Activated CD4-positive, alpha-beta T cell treated with anti-CD3 and anti-CD28 coated beads, Interleukin-2, amount 50 U/mL, for 48 hours (primary cell): ENCODE measurements around the gene KRTAP10-4.
"Not testable (repeated sequence)": the region's sequence is repeated elsewhere in the genome, so short reads cannot be mapped to it uniquely, and the experiment has no call there.

Source experiments
- DNase-seq, 2 experiments: peaks; one replicate each; pipeline ENCODE4 v3.0.0-alpha.2; 2020

KRTAP10-4 gene

DNA sequence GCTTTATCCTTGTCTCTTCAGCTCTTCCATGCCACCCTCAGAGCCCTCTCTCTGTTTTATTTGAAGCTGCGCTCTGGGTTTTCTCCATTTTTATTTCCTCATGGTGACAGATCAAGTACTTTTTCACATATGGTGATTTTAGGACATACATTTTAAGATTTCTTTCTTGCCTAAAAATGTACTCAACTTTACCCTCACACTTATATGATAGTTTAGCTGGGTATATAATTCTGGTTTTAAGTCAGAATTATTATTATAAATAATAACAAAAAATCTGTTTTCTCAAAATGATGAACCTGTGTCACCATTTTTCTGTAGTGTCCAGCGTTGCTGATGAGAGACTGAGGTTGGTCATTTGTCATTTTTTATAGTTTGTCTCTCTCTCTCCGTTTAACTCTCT is 7.6 kb downstream of the KRTAP10-4 start:
- DNase-seq: no peak

- no peak for DNase-seq
Measured at GRCh38 chr21:44582055-44582454, 8.5 kb downstream of the KRTAP10-4 start.

DNA sequence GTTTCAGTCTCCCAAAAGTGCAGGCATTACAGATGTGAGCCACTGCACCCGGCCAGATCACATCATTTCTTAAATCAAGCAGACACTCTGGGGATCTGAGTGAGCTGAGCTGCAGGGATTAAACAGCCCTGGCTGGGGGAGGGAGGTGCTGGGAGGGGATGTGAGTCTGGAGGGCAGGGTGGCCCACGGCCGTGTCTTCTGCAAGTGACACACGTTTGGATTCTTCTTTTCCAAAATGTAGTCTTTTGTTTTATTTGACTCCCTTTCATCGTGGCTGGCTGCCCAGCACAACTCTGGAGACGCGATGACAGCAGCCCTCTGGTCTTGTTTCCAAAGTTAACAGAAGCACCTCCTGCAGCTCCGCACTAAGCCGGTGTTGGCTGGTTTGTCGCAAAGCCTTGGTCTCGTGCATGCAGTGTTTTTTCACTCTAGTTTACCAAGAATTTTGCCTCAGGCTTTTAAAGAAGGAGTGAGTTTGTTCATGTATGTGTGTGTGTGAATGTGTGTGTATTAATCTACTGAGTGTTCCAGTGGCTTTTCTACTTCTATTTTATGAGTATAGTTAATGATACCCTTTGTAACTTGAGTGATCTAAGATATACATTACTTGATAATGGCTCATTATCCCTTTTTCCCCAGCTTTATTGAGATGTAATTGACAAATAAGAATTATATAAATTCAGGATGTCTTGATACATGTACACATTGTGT is 9.7 kb downstream of the KRTAP10-4 start:
- no peak for DNase-seq

DNA sequence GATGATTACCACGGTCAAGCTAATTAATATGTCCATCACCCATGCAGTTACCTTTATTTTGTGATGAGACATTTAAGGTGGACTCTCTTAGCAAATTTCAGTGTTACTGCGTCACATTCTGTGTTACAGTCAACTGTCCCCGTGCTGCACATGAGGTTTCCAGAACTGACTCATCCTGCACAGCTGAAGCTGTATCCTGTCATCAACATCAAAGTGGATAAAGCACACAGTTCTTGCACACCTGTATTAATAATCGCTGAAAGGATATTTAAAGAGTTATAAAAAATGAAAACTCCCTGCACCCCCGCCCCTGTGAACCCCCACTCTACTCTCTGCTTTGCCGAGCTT is 10.2 kb downstream of the KRTAP10-4 start:
- DNase-seq: peak; percentile 23 to 49

DNA sequence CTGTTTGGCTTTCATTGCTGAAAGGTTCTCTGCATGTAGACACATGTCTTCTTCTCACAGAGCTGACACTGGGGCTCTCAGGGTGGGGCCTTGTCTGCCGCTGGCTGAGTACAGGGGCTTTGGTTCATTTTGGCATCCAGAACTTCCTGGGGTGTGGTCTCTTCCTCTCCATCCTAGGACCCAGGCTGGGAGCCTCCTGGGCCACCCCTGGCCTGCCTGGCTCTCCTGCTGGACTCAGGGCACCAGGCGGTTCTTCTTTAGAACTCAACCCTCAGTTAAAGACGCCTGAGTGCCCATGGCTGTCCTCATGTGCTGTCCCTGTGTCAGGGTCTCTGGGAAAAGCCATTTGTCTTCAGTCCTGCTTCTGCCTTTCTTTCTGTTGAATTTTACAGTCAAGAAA is 12.4 kb downstream of the KRTAP10-4 start:
- DNase-seq: no peak

DNA sequence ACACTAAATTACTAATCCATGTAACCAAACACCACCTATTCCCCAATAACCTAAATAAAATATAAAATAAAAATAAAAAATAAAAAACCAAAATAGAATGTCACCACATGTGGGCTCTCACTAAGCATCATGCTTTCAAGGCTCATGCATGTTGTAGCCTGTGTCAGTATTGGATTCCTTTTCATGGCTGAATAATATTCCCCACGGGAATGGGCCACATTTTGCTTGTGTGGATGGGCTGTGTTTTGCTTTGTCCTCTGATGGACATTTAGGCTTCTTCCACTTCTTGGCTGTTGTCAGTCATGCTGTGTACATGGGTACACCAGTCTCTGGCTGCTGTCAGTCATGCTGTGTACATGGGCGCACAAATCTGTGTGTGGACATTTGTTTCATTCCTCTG is 15.6 kb downstream of the KRTAP10-4 start:
- no peak for DNase-seq

- no peak for DNase-seq
Measured at GRCh38 chr21:44589586-44590305, 16.2 kb downstream of the KRTAP10-4 start.

GRCh38 chr21:44590311-44590721 is 16.8 kb downstream of the KRTAP10-4 start:
- no peak for DNase-seq

- DNase-seq: not testable (repeated sequence)
Measured at GRCh38 chr21:44590897-44591800, 17.6 kb downstream of the KRTAP10-4 start.

- DNase-seq: not testable (repeated sequence)
Measured at GRCh38 chr21:44591801-44592130, 18.2 kb downstream of the KRTAP10-4 start.

GRCh38 chr21:44592446-44593311 is 19.1 kb downstream of the KRTAP10-4 start, which contains the start of gene KRTAP10-6:
KRTAP10-6 (minus strand) TSS chr21:44592505; CDS start chr21:44592484, 21 bp downstream.
- no peak for DNase-seq

DNA sequence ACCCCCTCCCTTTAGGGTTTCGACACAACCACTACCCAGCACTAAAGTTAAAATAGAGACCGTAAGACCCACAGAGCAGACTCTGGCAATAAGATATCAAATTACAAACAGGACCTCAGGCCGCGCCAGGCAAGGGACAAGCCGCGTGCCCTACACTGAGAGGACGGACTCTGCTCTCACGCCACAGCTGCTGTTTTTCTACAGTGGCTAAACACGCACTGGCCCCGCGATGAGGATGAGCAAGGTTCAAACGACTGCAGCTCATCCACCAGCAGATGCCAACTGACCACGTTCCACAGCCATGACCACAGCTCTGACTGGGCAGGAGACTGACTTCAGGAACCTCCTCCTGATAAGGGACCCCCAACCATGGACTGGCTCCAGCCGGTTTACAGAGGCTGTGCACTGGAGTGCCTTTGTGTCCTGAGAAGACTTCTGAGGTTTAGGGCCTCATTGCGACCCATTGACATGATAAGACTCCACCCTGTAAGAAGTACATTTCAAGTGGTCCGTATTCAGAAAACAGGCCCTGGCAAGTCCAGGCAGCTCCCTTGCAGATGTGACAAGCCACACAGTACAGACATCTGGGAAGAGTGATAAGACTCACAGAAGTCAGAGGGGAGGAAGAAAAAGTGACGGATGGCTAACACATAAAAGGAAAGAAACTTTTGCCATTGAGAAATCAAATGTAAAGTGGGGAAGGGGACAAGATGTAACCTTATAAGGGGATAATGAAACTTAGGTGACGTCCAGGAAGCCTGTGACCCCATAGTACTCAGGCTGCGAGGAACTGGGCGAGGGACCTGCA is 20.3 kb downstream of the KRTAP10-4 start:
- DNase-seq: no peak

DNA sequence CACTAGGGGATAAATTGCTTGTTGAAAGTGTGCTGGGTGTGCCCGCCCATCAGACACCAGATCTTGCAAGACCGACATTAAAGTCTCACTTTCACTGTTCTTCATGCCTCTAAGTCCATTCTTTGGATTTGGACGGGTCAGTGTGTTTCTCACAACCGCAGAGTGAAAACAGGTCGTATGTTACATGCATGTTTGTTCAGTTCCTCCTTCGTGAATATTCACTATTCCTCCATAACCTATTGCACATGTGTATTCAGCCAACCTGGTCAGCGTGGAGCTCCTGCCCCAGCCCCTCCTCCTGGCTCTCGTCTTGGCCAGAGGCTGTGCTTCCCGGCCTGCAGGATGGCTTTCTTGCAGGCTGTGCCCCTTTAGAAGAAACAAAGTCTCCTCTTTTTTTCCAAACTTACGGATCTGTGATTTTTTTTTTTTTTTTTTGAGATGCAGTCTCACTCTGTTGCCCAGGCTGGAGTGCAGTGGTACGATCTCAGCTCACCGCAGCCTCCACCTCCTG is 20.9 kb downstream of the KRTAP10-4 start:
- no peak for DNase-seq

GRCh38 chr21:44595524-44595923 is 22.0 kb downstream of the KRTAP10-4 start:
- DNase-seq: no peak

DNA sequence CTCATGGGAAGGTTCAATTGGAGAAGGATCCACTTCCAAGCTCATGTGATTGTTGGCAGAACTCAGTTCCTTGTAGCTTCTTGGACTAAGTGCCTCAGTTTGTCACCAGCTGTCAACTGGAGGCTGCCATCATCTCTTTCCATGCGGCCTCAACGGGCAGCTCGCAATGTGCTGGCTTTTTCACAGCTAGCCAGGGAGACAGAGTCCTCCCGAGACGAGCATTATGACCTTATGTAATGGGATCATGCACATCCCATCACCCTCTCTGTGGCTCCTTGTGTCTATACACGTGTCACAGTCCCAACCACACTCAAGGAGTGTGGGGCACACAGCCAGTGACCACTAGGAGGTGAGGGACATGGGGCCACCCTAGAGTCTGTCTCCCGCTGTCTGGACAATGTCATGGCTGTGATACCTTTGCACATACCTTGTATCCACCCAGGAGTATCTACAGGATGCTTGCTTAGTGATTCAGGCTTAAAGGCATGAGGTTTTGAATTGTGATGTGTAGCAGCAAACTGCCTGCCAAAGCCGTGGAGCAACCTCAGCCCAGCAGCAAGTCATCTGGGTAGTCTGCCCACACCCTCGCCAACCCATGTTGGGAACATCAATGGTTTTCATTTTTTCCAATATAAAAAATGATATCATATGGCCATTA is 22.7 kb downstream of the KRTAP10-4 start:
- no peak for DNase-seq

DNA sequence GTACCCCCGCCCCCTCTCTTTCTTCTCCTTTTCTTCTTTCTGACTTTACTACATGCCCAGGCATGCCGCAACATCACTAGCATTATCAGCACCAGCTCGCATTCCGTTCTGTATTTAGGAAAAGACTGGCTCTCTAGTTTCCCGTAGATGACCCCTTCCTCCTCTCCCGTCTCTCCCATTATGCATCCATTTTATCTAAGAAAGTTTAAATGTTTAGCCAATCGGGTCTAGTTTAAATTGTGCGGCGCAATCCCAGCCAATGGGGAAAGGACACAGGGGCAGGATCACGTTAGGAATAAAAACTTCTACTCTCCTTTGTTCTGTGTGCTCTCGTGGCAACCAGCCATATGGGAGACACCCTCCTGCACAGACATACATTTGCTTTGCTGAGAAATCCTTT is 24.5 kb downstream of the KRTAP10-4 start:
- no peak for DNase-seq

- DNase-seq: no peak
Measured at GRCh38 chr21:44599264-44600029, 25.9 kb downstream of the KRTAP10-4 start.

DNA sequence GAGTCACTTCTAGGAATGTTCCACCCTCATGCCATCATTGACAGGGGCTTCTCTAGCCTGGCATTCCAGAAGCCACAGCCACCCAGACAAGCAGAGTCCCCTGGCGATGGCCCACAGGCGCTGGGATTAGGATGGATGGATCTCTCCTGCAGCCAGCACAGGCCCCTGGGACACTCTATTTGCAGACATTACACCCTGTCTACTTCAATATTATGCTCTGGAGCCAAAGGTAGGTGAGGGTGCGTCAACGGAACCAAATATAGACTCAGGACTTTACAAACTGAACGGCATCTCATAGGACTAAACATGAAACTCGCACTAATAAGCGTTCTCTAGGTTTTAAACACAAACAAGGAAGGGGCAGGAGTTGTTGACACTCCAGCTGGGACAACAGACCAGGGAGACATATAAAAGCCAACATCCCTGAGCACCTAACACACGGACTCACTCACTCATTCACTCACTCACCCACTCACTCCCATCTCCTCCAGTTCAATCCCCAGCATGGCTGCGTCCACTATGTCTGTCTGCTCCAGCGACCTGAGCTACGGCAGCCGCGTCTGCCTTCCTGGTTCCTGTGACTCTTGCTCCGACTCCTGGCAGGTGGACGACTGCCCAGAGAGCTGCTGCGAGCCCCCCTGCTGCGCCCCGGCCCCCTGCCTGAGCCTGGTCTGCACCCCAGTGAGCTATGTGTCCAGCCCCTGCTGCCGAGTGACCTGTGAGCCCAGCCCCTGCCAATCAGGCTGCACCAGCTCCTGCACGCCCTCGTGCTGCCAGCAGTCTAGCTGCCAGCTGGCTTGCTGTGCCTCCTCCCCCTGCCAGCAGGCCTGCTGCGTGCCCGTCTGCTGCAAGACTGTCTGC is 26.8 kb downstream of the KRTAP10-4 start, which contains the start of gene KRTAP10-7:
Gene KRTAP10-7 (plus strand): TSS at position 480 of the 861 bp plus-strand sequence. CDS start 25 bp downstream, at position 505.
- DNase-seq: not testable (repeated sequence)

DNA sequence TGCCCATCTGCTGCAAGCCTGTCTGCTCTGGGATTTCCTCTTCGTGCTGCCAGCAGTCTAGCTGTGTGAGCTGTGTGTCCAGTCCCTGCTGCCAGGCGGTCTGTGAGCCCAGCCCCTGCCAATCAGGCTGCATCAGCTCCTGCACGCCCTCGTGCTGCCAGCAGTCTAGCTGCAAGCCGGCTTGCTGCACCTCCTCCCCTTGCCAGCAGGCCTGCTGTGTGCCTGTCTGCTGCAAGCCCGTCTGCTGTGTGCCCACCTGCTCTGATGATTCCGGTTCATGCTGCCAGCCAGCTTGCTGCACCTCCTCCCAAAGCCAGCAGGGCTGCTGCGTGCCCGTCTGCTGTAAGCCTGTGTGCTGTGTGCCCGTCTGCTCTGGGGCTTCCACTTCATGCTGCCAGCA is 27.6 kb downstream of the KRTAP10-4 start:
- not testable (repeated sequence) for DNase-seq
